ENCODE data around the gene CDC20. TPM values are rescaled to one million over a fixed set of nuclear protein-coding genes. Genes with fewer than 3 reads are reported as not detected.

CDC20 gene
- total and polyA plus RNA-seq, 10 of the 15 experiments (the other 5 are each of a cell fraction or from before 2014, with no cell fraction given) = 36.3 to 347 (median 150) TPM

- no peaks in the 10 kb centered on the region for H3K36me3 ChIP-seq (ENCODE audit: control insufficient read depth in 2 of 2, insufficient read depth in 2 of 2, low read length in 1 of 2)
- H3K4me3 ChIP-seq = no peak overlapping the region
- SMC1A ChIA-PET (ENCODE audit: uncharacterized antibody, unreplicated experiment) = interaction anchor here (0.9 kb wide), 1 partner anchor 36 kb away, joined by 3 read pairs; no protein-coding TSS in a partner anchor
- FAIRE-seq = no peak
- H3K4me1 ChIP-seq (ENCODE audit: control insufficient read depth, insufficient read depth, low read length) = no peaks in the 10 kb centered on the region
- intact Hi-C loops (cut with micrococcal nuclease; ENCODE audit: unreplicated experiment) (no loop called here), in situ Hi-C loops (cut with MboI) (no loop called here)
- no peak overlapping the region for H2AFZ ChIP-seq (ENCODE audit: control insufficient read depth, low read depth, low read length)
- 58% methylated on average over 5 of the region's 5 CpGs for WGBS (ENCODE audit: insufficient coverage, insufficient replicate concordance, low lambda C conversion rate, missing lambda C conversion rate)
- no peak for ATAC-seq
- H4K20me1 ChIP-seq (ENCODE audit: control insufficient read depth, insufficient read depth) = no peaks in the 10 kb centered on the region
- H3K27me3 ChIP-seq (replicated peaks in 1 of 2; ENCODE audit: control insufficient read depth in 2 of 2, insufficient read depth in 2 of 2, low read length in 1 of 2) = no peaks in the 10 kb centered on the region
- no peak overlapping the region for H3K9ac ChIP-seq (ENCODE audit: control insufficient read depth, insufficient read depth, low read length)
- no peak for DNase-seq (ENCODE audit: low read depth, low spot score)
- BruUV-seq (replicated peaks) = no TSS peak
- no peak overlapping the region for H3K4me2 ChIP-seq (ENCODE audit: control insufficient read depth, insufficient read depth)
- TF ChIP-seq MEF2A (IDR thresholded peaks at IDR 0.05; ENCODE audit: insufficient read depth, low read depth, low read length) = no peak
- H3K9me3 ChIP-seq (replicated peaks; ENCODE audit: control insufficient read depth, insufficient read depth, low read length) = no peaks in the 10 kb centered on the region; the same call in 1 of the 3 replicates
- no peaks in the 10 kb centered on the region for H3K79me2 ChIP-seq (ENCODE audit: control insufficient read depth, insufficient read depth, low read length)
- CTCF ChIA-PET = no interaction called here
- RAD21 ChIA-PET (ENCODE audit: unreplicated experiment) = no interaction called here
- no peak overlapping the region for H3K27ac ChIP-seq (ENCODE audit: control insufficient read depth, insufficient read depth)
- POLR2A ChIA-PET = no interaction called here
These were observed 36.3 kb upstream of the CDC20 start for GRCh38 chr1:43322506-43322905.

DNA sequence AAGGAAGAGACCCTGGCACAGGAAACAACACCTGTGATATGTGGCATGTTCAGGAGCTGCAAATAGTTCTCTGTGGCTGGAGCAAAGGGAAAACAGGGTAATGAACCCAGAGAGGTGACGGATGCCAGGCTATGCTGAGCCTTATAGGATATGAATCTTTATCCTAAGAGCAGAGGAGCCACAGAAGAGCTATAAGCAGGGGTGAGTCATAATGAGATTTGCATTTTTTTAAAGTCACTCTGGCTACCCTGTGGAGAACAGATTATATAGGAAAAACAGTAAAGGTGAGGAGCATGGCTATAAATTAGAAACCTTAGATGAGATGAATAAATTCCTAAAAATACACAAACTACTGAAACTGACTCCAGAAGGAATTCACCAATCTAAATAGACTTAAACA lies 34.0 kb upstream of the CDC20 start:
- in situ Hi-C loops (cut with MboI) = no loop called here
- Histone ChIP-seq H3K36me3 (ENCODE audit: control insufficient read depth in 2 of 2, insufficient read depth in 2 of 2, low read length in 1 of 2) (no peaks in the 10 kb centered on the region), H3K79me2 (ENCODE audit: control insufficient read depth, insufficient read depth, low read length) (no peaks in the 10 kb centered on the region), H3K9me3 (replicated peaks; ENCODE audit: control insufficient read depth, insufficient read depth, low read length) (no peaks in the 10 kb centered on the region; the same call in 1 of the 3 replicates), H3K4me3 (no peak overlapping the region), H3K27me3 (replicated peaks in 1 of 2; ENCODE audit: control insufficient read depth in 2 of 2, insufficient read depth in 2 of 2, low read length in 1 of 2) (no peaks in the 10 kb centered on the region), H2AFZ (ENCODE audit: control insufficient read depth, low read depth, low read length) (no peak overlapping the region), H3K4me2 (ENCODE audit: control insufficient read depth, insufficient read depth) (no peak overlapping the region), H3K4me1 (ENCODE audit: control insufficient read depth, insufficient read depth, low read length) (no peaks in the 10 kb centered on the region), H3K27ac (ENCODE audit: control insufficient read depth, insufficient read depth) (no peak overlapping the region), H4K20me1 (ENCODE audit: control insufficient read depth, insufficient read depth) (no peaks in the 10 kb centered on the region), H3K9ac (ENCODE audit: control insufficient read depth, insufficient read depth, low read length) (no peak overlapping the region)
- SMC1A ChIA-PET (ENCODE audit: uncharacterized antibody, unreplicated experiment) = interaction anchor here (1.7 kb wide), 1 partner anchor 27 kb away, joined by 3 read pairs; no protein-coding TSS in a partner anchor
- DNase-seq (ENCODE audit: low read depth, low spot score) (no peak), ATAC-seq (no peak), FAIRE-seq (no peak)
- WGBS (ENCODE audit: insufficient coverage, insufficient replicate concordance, low lambda C conversion rate, missing lambda C conversion rate) = 33% methylated on average over 1 of the region's 1 CpG
- BruUV-seq (replicated peaks) = no TSS peak
- intact Hi-C loops (cut with micrococcal nuclease; ENCODE audit: unreplicated experiment) = no loop called here
- CTCF ChIA-PET = no interaction called here
- RAD21 ChIA-PET (ENCODE audit: unreplicated experiment) = no interaction called here
- POLR2A ChIA-PET = no interaction called here
- TF ChIP-seq RELA (IDR thresholded peaks at IDR 0.05; ENCODE audit: borderline replicate concordance, partially characterized antibody) (no peak), SPI1 (IDR thresholded peaks at IDR 0.05; ENCODE audit: borderline replicate concordance, insufficient read depth, low read depth, low read length) (no peak), ZBTB33 (IDR thresholded peaks at IDR 0.05) (no peak), ZNF274 (IDR thresholded peaks at IDR 0.05; ENCODE audit: insufficient read depth, insufficient read length) (no peak), ATF7 (IDR thresholded peaks at IDR 0.05; ENCODE audit: low read depth) (no peak), NR2C1 (IDR thresholded peaks at IDR 0.05) (no peak), STAT3 (IDR thresholded peaks at IDR 0.05; ENCODE audit: low read depth, low read length) (no peak), FOXM1 (IDR thresholded peaks at IDR 0.05; ENCODE audit: low read depth, low read length) (no peak)
- TF ChIP-seq, protein P1, sequence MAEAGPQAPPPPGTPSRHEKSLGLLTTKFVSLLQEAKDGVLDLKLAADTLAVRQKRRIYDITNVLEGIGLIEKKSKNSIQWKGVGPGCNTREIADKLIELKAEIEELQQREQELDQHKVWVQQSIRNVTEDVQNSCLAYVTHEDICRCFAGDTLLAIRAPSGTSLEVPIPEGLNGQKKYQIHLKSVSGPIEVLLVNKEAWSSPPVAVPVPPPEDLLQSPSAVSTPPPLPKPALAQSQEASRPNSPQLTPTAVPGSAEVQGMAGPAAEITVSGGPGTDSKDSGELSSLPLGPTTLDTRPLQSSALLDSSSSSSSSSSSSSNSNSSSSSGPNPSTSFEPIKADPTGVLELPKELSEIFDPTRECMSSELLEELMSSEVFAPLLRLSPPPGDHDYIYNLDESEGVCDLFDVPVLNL (IDR thresholded peaks at IDR 0.05; ENCODE audit: low read depth, low read length) = no peak
- TF ChIP-seq, protein P2, sequence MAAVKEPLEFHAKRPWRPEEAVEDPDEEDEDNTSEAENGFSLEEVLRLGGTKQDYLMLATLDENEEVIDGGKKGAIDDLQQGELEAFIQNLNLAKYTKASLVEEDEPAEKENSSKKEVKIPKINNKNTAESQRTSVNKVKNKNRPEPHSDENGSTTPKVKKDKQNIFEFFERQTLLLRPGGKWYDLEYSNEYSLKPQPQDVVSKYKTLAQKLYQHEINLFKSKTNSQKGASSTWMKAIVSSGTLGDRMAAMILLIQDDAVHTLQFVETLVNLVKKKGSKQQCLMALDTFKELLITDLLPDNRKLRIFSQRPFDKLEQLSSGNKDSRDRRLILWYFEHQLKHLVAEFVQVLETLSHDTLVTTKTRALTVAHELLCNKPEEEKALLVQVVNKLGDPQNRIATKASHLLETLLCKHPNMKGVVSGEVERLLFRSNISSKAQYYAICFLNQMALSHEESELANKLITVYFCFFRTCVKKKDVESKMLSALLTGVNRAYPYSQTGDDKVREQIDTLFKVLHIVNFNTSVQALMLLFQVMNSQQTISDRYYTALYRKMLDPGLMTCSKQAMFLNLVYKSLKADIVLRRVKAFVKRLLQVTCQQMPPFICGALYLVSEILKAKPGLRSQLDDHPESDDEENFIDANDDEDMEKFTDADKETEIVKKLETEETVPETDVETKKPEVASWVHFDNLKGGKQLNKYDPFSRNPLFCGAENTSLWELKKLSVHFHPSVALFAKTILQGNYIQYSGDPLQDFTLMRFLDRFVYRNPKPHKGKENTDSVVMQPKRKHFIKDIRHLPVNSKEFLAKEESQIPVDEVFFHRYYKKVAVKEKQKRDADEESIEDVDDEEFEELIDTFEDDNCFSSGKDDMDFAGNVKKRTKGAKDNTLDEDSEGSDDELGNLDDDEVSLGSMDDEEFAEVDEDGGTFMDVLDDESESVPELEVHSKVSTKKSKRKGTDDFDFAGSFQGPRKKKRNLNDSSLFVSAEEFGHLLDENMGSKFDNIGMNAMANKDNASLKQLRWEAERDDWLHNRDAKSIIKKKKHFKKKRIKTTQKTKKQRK (IDR thresholded peaks at IDR 0.05; ENCODE audit: low read depth, low read length) = no peak

All from GM12878 (cell line).